Loucy (cell line): Measurements from ENCODE around the gene TPRG1.

Experiments used
- EZH2phosphoT487 ChIP-seq: fragments of 200-600 bp; IDR thresholded peaks from 2 replicates; pipeline ENCODE4 v1.6.1; 2018; ENCODE audit warnings: antibody characterized with exemption, mild to moderate bottlenecking, moderate library complexity, borderline replicate concordance
- TF ChIP-seq, protein P1 (sequence below): fragments of 200-600 bp; sonication (generic); conservative IDR thresholded peaks from 2 replicates; pipeline ENCODE4 v1.5.1; 2014; ENCODE audit warnings: mild to moderate bottlenecking, antibody characterized with exemption, low read length

DNA sequence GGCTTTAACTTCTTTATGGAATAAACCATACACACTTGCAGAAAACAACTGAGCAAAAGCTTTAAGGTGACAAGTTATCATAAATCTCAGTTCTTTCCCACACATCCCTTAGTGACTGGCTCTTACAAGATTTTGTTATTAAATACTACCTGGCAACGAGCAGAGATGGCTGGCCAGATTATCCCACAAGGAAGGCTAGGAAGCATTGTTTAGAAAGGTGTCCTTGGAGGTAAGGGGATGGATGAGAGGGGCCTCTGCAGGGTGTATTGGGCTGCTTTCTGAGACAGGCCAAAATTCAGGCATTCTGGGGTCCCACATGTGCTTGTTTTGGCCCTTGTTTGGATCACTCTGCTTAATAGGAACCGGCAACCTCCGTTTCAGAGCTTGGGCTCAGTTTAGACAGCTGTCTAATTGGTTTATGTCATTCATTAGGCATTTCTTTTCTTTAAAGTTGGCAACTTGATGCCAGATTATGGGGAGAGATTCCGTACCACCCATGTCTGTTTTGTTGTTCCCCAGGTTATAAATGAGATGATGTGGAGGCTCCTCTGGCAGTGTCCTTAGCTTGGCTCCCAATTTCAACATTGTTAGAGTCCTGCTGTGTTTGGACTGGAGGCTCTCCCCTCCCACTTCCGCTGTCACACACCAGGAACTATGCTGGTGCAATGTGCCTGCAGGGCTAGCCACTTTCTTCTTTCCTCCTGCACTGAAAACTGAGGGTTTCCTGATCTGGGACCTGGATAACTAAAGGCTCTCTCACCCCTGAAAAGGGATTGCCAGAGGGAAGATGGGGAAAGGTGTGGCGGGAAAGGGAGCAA lies 121.1 kb downstream of the TPRG1 start:
- TF ChIP-seq, protein P1, sequence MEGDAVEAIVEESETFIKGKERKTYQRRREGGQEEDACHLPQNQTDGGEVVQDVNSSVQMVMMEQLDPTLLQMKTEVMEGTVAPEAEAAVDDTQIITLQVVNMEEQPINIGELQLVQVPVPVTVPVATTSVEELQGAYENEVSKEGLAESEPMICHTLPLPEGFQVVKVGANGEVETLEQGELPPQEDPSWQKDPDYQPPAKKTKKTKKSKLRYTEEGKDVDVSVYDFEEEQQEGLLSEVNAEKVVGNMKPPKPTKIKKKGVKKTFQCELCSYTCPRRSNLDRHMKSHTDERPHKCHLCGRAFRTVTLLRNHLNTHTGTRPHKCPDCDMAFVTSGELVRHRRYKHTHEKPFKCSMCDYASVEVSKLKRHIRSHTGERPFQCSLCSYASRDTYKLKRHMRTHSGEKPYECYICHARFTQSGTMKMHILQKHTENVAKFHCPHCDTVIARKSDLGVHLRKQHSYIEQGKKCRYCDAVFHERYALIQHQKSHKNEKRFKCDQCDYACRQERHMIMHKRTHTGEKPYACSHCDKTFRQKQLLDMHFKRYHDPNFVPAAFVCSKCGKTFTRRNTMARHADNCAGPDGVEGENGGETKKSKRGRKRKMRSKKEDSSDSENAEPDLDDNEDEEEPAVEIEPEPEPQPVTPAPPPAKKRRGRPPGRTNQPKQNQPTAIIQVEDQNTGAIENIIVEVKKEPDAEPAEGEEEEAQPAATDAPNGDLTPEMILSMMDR, result no peak
- no peak for TF ChIP-seq EZH2phosphoT487
